GM12873 (cell line): ENCODE data around the gene ADM.

Experiments used
- TF ChIP-seq, protein P1 (sequence below): IDR thresholded peaks from 2 replicates; pipeline ENCODE4 v1.5.1; 2012; ENCODE audit warnings: low read depth, mild to moderate bottlenecking, moderate library complexity, low read length, control low read depth; ENCODE audit not compliant: insufficient read depth; ENCODE audit errors: missing control alignments

ADM gene

DNA sequence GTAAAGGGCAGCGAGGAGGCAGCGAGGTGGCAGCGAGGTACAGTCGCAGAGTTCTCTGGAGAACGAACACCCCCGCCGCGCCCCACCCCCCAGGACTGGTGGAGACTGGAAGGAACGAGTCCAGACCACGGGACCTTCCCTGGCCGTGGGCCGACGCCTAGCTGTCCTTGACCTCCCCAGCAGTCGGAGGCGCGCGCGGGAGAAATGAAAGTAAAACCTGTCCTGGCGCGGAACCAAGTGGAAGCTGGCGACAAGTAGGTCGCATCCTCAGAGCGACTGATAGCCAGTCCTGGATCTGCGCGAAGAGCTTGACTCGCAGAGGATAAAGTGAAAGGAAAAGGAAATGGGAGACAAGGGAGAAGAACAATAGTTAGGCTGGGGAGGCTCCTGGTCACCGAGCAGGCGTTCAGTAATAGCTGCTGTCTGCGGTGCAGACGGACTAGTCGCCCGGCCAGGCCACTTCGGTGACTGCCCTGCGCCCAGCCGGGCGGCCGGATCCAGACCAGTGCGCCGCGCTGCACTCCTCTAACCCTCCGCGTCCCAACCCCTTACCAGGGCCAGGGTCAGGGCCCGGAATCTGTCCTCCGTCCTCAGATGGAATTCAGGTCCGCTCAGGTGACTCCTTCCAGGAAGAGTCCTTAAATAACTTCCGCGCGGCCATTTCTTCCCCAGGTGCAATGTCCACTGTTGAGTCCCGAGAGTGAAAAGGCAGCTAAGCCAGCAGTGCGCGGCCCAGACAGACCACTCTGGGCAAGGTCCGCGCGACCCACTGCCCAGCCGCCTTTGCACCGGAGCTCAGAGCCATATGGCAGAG is 1.9 kb upstream of the ADM start:
- TF ChIP-seq, protein P1, sequence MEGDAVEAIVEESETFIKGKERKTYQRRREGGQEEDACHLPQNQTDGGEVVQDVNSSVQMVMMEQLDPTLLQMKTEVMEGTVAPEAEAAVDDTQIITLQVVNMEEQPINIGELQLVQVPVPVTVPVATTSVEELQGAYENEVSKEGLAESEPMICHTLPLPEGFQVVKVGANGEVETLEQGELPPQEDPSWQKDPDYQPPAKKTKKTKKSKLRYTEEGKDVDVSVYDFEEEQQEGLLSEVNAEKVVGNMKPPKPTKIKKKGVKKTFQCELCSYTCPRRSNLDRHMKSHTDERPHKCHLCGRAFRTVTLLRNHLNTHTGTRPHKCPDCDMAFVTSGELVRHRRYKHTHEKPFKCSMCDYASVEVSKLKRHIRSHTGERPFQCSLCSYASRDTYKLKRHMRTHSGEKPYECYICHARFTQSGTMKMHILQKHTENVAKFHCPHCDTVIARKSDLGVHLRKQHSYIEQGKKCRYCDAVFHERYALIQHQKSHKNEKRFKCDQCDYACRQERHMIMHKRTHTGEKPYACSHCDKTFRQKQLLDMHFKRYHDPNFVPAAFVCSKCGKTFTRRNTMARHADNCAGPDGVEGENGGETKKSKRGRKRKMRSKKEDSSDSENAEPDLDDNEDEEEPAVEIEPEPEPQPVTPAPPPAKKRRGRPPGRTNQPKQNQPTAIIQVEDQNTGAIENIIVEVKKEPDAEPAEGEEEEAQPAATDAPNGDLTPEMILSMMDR, result no peak

DNA sequence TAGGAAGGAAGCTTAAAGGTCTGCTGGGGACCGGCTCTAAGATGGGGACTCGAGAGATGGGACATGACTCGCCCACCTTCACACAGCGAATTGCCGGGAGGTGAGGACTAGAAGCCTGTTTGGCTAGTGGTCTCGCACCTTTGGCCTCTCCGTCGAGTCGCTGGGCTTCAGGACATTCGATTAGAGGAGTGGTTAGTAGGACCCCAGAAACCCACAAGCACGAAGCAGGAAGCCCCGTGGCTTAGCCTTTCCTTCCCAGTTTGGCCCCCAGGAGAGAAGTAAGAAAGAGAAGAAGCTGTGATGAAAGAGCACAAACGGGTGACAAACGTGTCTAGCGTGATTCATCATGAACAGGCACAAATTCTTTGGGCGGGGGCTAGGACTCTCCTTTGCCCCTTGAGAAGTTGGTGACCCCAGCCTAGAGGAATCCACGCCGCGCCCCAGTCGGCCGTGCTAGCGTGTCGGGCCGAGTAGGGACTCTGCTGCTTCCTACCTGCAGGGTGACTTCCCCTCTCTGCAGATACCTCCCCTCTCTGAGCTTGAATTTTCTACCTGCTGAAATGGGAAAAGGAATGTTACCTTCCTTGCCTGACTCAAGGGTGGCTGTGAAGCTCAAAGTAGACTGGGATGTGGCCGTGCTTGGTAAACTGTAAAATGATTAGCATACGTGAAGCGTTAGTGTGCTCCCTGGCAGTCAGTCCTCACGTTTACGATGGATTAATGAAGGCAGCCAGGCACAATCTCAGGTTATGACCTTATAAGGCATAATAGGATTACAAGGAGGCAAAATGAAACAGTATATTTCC is 1.1 kb upstream of the ADM start:
- TF ChIP-seq, protein P1, result no peak

DNA sequence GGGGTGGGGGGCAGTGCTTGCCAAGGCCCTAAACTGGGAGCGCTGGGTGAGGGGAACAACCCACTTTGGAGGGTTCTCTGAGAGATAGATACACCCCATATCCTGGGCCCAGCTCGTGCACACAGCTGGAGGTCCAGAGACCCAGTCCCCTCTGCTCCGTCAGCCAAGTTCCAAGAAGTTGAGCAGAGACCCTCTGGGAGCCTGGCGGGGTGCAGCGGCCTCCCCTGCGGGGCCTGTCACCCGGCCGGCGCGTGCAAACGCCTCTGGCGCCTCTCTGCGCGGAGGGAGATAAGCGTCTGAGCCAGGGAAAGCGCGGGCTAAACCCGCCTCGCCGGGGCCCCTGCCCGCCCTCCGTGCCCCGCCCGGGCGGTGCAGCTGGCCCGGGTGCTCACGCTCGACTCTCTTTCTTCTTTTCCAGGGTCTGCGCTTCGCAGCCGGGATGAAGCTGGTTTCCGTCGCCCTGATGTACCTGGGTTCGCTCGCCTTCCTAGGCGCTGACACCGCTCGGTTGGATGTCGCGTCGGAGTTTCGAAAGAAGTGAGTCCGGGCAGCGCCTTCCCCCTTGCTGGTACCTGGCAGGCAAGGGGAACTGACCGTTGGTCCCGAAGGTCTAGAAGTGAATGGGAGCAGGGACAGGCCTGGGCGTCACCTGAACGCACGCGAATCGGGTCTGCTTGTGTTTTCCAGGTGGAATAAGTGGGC is 540 bp downstream of the ADM start:
- TF ChIP-seq, protein P1, result no peak

DNA sequence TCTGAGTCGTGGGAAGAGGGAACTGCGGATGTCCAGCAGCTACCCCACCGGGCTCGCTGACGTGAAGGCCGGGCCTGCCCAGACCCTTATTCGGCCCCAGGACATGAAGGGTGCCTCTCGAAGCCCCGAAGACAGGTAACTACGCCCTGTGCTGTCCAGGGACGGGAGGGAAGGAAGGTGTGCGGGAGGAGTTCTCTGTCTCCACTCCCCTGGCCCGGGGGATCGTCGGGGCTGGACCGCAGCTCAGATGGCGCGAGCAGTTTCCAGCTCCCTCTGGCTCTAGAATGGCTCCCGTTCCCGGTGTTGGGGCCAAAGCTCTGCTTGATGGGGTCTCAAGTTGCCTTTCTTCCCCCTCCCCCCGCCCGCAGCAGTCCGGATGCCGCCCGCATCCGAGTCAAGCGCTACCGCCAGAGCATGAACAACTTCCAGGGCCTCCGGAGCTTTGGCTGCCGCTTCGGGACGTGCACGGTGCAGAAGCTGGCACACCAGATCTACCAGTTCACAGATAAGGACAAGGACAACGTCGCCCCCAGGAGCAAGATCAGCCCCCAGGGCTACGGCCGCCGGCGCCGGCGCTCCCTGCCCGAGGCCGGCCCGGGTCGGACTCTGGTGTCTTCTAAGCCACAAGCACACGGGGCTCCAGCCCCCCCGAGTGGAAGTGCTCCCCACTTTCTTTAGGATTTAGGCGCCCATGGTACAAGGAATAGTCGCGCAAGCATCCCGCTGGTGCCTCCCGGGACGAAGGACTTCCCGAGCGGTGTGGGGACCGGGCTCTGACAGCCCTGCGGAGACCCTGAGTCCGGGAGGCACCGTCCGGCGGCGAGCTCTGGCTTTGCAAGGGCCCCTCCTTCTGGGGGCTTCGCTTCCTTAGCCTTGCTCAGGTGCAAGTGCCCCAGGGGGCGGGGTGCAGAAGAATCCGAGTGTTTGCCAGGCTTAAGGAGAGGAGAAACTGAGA is 1.4 kb downstream of the ADM start:
- TF ChIP-seq, protein P1, result no peak

DNA sequence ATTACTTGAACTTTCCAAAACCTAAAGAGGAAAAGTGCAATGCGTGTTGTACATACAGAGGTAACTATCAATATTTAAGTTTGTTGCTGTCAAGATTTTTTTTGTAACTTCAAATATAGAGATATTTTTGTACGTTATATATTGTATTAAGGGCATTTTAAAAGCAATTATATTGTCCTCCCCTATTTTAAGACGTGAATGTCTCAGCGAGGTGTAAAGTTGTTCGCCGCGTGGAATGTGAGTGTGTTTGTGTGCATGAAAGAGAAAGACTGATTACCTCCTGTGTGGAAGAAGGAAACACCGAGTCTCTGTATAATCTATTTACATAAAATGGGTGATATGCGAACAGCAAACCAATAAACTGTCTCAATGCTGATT is 2.1 kb downstream of the ADM start:
- TF ChIP-seq, protein P1, result no peak

DNA sequence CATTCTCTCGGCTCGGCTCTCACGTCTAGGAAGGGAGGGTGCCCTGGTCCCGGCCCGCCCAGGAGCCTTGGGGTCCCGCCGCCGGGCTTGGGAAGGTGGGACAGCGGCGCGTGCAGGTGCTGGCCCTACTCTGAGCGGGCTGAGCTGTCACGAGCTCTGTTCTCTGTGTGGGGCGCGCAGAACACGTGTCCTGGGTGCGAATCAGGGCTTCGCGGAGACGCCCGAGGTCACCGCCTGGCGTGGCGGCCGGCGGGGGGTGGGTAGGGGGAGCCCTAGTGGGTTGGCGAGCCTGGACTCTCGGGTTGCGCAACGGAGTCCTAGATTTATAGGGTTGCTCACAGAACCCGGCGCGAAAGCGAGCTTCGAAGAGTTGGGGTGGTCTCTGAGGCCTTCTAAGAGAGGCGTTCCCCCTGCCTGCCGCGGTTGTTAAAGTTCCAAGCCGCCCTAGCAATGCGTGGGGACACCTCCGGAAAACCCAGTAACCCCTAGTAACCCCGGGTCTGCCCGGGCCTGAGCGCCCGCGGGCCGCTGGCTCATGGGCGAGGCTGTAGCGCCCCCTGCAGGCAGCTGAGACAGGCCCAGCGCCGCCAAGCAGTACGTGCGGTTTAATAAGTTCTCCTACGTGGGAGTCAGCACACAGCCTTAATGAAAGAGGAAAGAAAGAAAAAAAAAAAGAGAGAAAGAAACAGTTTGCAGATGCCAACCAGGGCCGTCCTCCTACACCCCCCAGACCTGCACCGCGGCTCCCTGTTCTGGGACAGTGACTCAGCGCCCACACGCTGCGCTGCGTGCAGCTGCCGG is 2.7 kb downstream of the ADM start:
- TF ChIP-seq, protein P1, result peak; percentile 89
